ENCODE measurements around the gene KAT6B. TPM values are rescaled to one million over a fixed set of nuclear protein-coding genes. Genes with fewer than 3 reads are reported as not detected.

KAT6B gene
- total RNA-seq, 6 experiments from 2014 or later: 17.8 to 27.5 (median 23.6) TPM

DNA sequence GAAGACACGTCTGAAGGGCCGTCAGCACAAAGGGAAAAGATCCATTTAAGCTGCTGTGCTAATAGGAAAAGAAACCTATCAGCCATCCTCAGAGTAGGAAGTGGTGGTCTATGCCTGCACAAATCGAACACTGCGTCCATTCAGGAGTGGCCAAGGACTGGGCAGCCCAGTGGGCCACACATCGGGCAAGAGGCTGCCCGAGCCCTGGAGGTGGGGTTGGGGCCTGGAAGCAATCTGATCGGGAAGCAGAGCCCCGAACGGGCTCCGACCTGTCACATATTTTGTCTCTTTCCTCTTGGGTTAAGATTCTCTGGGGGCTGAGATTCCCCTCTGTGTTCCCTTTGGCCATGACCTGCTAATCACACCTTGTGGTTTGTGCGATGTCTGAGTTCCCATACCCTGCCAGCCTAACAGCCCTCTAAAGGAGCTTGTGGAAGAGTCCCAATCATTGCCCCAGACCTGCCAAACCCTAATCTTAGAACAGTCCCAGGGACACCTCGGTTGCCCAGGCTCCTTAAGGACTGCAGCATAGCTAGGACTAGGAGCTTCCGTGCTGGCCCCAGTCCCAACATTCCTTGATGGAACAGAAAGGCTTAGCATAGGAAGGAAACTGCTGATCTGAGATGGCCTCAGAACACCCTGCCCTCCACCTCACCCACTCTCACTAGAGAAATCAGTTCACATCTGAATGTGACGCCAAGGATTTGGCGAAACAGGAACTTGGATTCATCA is 207.2 kb downstream of the KAT6B start:
- peaks cover 38% of the 10 kb centered on the region for H3K36me3 Mint-ChIP-seq (ENCODE audit: low read depth)
- no peak overlapping the region for H3K27ac Mint-ChIP-seq
- H3K4me3 Mint-ChIP-seq: no peak overlapping the region
- H3K4me1 Mint-ChIP-seq (ENCODE audit: low read depth): peaks cover 23% of the 10 kb centered on the region
- no peak for DNase-seq
- peaks cover 4% of the 10 kb centered on the region for H3K27me3 Mint-ChIP-seq (ENCODE audit: insufficient read depth)
- H3K9me3 Mint-ChIP-seq: no peaks in the 10 kb centered on the region
- TF ChIP-seq, protein P1, sequence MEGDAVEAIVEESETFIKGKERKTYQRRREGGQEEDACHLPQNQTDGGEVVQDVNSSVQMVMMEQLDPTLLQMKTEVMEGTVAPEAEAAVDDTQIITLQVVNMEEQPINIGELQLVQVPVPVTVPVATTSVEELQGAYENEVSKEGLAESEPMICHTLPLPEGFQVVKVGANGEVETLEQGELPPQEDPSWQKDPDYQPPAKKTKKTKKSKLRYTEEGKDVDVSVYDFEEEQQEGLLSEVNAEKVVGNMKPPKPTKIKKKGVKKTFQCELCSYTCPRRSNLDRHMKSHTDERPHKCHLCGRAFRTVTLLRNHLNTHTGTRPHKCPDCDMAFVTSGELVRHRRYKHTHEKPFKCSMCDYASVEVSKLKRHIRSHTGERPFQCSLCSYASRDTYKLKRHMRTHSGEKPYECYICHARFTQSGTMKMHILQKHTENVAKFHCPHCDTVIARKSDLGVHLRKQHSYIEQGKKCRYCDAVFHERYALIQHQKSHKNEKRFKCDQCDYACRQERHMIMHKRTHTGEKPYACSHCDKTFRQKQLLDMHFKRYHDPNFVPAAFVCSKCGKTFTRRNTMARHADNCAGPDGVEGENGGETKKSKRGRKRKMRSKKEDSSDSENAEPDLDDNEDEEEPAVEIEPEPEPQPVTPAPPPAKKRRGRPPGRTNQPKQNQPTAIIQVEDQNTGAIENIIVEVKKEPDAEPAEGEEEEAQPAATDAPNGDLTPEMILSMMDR (IDR thresholded peaks at IDR 0.05): no peak

DNA sequence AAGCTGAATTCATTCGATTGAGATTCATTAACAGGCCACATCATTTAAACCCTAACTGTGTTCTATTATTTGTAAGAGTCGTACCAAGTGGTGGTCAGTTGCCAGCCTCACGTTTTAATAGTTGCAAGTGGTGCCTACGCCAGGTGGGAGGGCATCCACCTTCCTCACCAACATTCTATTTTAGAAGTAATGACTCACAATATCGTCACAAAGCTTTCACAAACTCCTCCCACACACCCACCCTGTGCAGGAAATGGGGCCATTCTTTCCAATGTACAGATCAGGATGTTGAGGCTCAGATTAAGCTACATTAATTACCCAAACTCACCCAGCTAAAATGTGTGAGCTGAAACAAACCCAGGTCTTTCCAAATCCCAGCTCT is 207.7 kb downstream of the KAT6B start:
- Mint-ChIP-seq H3K4me3 (no peak overlapping the region), H3K27me3 (ENCODE audit: insufficient read depth) (peaks cover 4% of the 10 kb centered on the region), H3K9me3 (no peaks in the 10 kb centered on the region), H3K36me3 (ENCODE audit: low read depth) (peaks cover 32% of the 10 kb centered on the region), H3K4me1 (ENCODE audit: low read depth) (peaks cover 27% of the 10 kb centered on the region), H3K27ac (no peak overlapping the region)
- TF ChIP-seq, protein P1 (IDR thresholded peaks at IDR 0.05): no peak
- no peak for DNase-seq

DNA sequence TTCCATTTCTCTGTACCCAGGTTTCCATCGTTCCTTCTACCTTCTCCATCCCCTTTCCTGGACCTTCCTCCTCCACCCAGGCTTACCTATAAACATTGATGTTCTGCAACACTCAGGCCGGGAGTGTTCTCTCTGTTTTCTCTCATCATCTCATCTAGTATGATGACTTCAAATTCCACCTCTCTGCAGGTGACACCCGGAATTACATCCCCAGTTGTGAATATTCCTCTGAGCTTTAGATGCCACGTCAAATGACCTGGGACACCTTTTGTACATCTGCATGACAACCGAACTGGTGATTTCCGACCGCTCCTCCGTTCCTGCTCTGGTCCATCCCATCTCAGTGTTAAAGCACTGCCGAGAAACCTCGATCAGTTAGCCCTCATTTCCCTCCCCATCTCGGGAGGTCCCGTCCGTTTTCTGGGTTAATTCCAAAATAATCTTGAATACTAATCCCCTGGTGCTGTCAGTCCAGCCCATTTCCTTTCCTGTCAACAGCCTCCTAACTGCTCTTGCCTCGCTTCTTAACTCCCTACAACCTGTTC is 208.4 kb downstream of the KAT6B start:
- no peak overlapping the region for H3K4me3 Mint-ChIP-seq
- peaks cover 27% of the 10 kb centered on the region for H3K4me1 Mint-ChIP-seq (ENCODE audit: low read depth)
- peaks cover 25% of the 10 kb centered on the region for H3K36me3 Mint-ChIP-seq (ENCODE audit: low read depth)
- TF ChIP-seq, protein P1 (IDR thresholded peaks at IDR 0.05): peak; percentile 25; the same call in 1 of the 2 replicates
- H3K9me3 Mint-ChIP-seq: no peaks in the 10 kb centered on the region
- peaks cover 4% of the 10 kb centered on the region for H3K27me3 Mint-ChIP-seq (ENCODE audit: insufficient read depth)
- no peak for DNase-seq
- H3K27ac Mint-ChIP-seq: no peak overlapping the region

DNA sequence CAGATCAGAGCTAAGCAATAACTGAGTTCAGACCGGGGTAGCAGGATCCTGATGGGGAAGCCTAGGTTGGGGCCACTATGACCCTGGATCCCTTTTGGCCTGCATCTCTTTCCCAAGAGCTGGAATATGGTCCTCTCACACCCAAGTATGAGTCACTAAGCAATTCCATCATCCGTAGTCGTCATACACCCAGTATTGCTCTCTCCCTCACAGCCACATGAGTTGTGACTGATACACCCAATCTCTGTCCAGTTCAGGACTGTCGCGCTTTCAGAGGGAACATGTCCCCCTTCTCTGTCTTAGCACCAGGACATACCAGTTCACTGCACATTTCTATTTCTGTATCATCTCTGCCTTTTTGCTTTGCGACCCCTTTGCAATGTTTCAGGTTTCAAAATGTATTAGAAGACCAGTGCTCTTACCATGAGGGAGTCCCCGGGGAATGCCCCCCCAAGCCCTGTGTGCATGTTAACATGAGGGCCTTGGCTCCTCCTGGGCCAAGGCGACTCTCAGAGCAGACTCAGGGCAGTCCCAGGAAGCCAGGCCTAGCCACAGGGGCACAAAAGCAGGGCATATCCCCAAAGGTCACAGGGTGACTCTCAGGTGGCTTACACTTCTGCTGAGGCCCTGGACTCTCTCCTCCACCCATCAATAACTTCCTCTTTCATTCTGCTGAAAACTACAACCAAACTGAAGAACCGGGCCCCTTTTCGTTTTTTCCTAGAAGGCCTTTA is 209.7 kb downstream of the KAT6B start:
- no peak overlapping the region for H3K27ac Mint-ChIP-seq
- no peaks in the 10 kb centered on the region for H3K9me3 Mint-ChIP-seq
- H3K4me3 Mint-ChIP-seq: no peak overlapping the region
- DNase-seq: peak; percentile 35
- H3K36me3 Mint-ChIP-seq (ENCODE audit: low read depth): peaks cover 17% of the 10 kb centered on the region
- TF ChIP-seq, protein P1 (IDR thresholded peaks at IDR 0.05): no peak
- peaks cover 27% of the 10 kb centered on the region for H3K4me1 Mint-ChIP-seq (ENCODE audit: low read depth)
- peaks cover 4% of the 10 kb centered on the region for H3K27me3 Mint-ChIP-seq (ENCODE audit: insufficient read depth)

DNA sequence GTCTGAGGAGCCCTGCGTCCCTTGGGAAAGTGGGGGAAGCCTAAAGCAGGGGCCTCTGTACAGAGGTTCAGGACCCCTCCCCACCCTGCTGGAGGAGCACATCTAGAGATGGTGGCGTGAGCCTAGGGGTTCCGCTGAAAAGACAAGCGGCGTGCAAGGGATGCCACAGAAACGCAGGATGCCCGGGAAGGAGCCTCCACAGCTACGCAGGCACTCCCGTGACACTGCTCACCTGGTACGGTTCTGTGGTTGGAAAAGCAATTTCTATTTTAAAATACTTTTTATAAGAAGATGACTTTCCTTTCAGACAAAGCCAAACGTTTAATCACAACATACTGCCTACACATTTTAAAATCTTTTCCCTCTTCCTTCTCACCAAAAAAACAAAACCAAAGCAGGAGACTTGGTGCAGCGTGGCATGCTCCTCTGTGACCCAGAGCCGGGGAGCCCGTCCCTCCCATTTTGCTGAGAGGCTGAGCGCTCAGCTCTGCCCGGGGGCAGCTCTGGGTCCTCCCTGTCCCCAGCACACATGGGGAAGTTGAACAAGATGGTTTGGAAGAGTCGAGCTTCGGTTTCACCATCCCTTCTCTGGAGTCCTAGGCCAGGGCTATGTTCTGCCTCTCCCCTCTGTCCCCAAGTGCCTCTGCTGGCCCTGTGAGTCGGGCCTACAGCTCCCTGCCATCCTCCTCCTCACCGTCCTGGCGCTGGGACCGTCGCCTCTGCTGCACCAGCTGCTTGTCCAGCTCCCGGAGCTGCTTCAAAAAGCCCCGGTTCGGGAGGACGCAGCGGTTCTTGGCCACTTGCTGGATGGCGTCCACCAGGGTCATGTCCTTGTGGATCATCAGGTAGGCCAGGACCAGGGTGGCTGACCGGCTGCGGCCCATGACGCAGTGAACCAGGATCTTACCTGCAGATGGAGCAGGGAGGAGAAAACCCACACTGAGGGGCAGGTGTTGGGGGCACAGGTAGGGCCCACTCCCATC is 211.1 kb downstream of the KAT6B start:
- H3K27ac Mint-ChIP-seq: no peak overlapping the region
- peaks cover 34% of the 10 kb centered on the region for H3K4me1 Mint-ChIP-seq (ENCODE audit: low read depth)
- DNase-seq: no peak
- H3K4me3 Mint-ChIP-seq: no peak overlapping the region
- TF ChIP-seq, protein P1 (IDR thresholded peaks at IDR 0.05): no peak
- peaks cover 17% of the 10 kb centered on the region for H3K36me3 Mint-ChIP-seq (ENCODE audit: low read depth)
- H3K9me3 Mint-ChIP-seq: no peaks in the 10 kb centered on the region
- peaks cover 4% of the 10 kb centered on the region for H3K27me3 Mint-ChIP-seq (ENCODE audit: insufficient read depth)
